ENCODE measurements around the gene PRLH.
"Not testable (repeated sequence)": the region's sequence is repeated elsewhere in the genome, so short reads cannot be mapped to it uniquely, and the experiment has no call there.

The PRLH gene

DNA sequence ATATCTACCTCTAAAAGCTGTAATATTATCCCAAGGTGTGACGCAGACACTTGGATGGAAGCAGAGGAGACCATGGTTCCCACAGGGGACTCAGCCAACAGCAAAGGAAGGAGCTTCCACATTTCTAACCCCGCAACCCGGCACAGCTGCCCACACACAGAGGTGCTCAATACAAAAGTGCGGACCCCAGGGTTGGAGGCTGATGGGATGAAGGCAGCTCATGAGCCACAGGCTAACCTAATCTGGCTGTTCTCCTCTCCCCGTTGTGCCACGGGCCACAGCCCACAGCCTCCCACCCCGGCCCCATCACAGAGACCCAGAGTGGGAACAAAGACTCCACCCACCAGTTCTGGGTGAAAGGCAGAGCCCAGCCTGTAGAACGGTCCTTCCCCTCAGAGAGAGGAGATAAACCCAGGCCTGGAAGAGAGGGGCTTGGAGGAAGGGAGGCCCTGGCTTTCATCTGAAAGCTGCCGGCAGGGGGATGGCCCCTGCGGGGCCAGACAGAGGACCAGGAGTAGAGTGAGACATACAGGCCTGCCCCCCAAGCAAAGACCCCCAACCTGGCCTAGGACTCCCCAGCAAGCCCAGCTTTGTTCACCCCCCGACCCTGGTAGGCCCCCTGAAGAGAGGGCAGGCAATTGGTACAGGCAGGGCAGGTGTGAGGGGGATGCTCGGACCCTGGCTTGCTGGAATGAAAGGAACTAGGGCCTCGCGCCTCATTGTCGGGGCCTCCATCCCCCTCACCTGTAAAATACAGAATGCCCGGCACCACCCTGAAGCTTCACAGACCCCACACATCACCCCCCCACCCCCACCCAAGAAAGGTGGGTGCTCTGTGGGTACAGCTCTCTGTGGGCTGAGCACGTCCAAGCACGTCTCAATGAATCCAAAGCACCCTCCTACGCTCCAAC, 17.3 kb downstream of the PRLH start:
- no peak for DNase-seq

DNA sequence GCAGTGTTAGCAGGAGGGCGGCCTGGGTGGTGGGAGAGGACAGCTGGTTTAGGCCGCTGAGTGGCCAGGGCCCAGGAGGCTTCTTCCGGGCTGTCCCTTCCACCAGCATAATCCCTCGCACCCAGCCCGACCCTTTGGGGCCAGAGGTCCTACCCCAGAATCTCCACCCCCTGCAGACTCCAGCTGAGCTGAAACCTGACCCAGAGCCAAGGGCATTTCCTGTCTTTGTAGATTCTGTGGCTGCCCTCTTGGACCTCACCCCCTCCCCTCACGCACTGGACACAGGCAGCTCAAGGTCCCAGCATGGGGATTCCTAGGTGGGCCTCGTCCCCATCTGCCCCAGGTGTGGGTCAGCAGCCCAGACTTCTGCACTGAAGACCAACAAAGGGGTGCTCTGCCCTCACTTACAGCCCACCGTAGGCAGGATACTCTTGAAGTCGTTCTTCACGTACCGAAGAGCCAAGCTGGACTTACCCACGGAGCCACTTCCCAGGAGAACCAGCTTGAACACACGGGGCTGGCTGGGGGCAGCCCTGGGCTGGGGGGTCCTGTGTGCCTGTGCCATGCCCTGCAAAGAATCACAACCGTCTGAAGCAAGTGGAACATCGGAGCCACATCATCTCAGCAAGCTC, 19.3 kb downstream of the PRLH start:
- no peak for DNase-seq

DNA sequence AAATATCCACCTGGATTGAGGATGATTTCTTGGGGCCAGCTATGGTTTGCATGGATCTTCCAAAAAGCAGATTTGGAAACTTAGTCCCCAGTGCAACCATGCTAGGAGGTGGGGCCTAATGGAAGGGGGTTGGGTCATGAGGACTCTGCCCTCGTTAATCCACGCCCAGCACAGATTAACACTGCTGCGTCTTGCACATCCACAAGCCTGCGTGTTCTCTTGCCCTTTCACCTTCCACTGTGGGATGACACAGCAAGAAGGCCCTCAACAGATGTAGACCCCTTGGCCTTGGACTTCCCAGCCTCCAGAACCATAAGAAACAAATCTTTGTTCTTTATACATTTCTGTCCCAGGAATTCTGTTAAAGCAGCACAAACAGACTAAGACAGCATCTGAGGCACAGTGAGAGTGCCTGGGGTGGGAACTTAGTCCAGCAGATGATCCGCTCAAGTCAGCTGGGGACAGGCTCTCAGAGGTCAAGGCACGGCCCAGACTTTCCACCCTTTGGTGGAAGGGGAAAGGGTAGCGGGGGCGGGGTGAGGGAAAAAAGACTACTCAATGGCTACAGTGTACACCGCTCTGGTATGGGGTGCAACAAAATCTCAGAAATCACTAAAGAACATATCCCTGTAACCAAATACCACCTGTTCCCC, 21.8 kb downstream of the PRLH start:
- no peak for DNase-seq

DNA sequence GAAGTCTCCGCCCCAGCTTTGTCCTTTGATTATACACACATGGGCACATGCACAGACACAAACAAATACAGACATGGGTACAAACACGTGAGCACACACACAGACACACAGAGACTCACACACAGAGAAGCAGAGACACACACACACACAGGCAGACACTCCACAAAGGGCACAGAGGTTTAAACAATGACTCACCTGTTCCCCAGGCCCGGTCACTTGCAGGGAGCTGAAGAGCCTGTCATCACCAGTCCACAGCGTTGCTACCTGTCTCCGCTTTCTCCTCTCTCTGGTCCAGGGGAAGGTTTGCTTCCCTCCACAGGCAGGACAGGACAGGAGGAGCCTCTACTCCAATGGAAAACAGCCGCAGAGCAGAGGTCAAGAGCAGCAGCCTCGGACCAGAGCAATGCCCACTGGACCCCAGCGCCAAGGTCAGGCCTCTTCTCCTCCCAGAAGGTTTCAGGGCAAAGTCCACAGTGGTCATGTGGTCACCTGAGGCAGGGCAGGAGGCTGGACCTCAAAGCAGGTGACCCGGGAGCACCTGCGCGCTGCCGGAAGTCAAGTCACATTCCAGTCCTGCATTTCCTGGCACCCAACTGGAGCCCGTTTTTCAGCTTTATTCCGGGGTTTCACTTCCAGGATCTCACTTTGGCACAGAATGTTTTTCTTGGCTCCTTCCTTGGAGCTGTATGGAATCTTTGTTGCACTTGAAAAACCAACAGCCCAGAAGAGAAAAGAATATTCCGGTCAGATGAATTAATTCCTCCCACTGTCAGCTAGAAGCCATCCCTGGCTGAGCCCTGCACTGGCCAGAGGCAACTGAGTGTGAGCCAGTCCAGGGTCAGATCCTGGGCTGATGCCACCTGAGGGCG, 24.1 kb downstream of the PRLH start, which contains the start of gene RAB17:
RAB17 (minus strand) TSS at position 463 of the 869 bp plus-strand sequence. CDS start 4,580 bp downstream, outside the sequence.
- DNase-seq, result no peak

DNA sequence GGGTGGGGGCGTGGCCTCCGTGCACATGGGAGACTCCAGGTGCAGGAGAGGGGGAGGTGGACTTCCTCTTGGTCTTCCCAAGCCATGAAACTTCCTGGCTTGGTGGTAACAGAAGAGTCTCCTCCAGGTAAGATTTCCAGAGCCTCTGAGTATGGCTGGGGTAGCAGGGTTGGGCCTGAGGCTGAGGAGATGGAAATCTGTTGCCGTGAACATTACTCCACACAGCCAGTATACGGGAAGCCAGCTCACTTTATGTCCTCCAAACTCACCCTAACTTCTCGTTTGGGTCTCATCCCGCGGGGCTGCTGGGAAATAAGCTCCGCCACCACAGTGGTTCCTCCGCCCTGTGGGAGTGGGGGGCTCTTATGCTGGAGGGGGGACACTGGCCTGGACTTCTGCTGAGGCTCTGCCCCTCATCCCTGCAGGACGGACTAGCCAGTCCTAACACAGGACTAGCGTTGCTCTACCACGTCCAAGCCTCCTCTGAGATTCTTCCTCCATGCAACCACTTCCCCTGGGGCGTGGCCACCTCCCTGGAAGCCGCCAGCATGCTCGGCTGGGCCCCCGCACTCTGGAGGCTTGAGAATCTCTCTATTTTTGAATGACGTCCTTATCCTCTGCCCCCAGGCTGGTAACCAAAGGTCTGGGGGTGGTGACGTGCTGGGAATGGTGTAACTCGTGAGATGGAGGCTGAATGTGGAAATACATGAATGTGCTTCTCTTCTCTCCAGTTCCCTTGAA, 24.9 kb downstream of the PRLH start:
- no peak for DNase-seq

DNA sequence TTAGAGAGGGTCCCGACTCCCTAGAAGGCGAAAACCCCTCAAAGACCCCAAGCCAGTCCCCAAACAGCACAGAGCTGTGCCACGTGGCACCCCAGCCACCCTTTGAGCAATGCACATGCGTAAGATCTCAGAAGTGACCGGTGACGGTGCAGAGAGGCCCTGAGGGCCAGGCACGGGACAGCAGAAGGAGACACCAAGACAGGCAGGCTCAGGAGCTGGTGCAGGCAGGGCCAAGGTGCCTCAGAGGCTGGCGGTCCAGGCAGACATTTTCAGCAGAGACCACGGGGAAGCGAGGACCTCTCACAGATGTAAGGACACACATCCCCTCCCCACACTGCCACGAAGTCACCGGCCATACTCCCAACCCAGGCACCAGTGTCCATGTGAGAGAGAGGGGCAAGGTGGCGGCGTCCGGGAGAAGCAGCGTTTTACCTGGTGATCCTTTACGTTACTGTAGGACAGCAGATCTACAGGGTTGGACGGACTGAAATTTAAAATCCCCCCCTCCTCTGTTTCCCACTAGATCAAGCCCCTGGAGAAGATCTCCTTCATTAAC, 26.1 kb downstream of the PRLH start:
- DNase-seq, result no peak

DNA sequence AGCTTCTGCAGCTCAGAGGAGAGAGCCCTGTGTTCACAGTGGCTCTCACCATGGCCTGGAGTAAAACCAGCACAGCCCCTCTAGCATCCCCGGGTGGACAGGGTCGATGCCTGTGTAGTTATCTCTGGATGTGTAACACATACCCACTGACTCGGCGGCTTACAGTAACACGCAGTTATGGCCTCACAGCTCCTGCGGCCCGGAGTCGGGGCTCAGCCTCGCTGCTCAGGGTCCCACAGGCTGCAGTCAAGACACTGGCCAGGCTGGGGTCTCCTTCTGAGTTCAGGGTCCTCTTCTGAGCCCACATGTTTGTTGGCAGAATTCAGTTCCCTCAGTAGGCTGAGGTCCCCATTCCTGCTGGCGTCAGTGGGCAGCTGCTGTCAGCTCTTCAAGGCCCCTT, 26.7 kb downstream of the PRLH start:
- no peak for DNase-seq

DNA sequence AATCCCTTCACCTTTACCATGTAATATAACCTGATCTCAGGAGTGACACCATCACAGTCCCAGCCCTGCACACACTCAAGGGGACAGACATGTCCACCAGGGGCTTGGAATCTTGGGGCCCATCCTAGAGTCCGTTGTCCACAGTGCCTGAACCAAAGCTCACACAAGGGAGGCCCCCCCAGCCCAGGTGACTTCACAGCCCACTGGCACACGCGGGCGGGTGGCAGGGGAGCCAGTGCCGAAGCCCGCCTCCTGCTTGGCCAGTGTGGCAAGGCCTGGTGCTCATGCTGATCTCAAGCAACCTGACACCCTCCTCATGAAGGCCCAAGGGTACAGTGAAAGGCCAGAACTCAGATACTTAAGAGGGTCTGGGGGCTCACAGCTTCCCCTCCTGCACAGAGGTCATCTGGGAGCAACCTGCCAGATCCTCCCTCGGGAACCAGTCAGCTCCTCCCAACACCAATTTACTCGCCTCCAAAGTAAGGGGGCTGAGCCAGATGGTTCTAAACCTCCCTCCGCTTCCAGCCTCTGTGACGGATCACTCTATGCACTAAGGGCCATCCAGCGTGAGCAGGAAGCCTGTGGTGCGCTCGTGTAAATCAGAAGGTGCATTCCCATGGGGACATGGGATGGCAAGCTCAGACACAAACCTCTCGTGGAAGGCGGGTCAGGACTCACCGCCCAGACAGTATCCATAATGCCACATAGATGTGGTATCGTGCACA, 27.4 kb downstream of the PRLH start:
- DNase-seq, result no peak

DNA sequence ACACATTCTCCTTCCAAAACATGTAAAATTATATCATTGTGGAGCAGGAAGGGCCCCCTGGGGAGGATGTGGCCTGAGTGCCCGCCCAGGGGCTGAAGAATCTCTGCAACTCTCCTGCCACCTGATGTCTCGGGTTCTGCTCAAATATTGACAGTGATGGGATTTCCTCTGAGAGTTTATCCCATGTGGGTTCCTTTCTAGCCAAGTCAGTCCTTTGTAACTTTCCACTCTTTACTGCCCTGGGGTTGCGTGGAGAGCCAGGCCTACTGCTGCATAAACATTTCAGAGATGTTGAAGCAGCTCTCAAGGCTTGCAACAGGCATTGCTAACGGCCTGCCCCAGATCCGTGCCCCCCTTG, 28.1 kb downstream of the PRLH start:
- no peak for DNase-seq

DNA sequence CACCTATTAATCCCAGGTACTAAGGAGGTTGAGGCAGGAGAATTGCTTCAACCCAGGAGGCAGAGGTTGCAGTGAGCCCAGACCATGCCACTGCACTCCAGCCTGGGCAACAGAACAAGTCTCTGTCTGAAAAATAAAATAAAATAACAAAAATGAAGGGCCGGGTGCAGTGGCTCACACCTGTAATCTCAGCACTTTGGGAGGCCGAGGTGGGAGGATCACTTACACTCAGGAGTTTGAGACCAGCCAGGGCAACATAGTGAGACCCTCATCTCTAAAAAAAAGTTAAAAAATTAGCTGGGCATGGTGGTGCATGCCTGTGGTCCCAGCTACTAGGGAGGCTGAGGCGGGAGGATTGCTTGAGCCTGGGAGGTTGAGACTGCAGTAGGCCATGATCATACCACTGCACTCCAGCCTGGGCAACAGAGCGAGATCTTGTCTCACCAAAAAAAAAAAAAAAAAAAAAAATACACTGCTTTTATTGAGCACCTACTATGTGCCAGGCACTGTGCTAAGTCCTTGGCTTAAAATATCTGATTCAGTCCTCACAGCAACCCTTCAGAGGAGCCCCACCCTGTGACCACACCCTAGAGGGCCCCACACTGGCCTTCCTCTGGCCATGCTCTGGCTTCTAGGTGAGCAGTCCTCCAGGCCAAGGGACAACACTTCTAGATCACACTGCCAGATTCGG, 29.6 kb downstream of the PRLH start:
- DNase-seq, result not testable (repeated sequence)

DNA sequence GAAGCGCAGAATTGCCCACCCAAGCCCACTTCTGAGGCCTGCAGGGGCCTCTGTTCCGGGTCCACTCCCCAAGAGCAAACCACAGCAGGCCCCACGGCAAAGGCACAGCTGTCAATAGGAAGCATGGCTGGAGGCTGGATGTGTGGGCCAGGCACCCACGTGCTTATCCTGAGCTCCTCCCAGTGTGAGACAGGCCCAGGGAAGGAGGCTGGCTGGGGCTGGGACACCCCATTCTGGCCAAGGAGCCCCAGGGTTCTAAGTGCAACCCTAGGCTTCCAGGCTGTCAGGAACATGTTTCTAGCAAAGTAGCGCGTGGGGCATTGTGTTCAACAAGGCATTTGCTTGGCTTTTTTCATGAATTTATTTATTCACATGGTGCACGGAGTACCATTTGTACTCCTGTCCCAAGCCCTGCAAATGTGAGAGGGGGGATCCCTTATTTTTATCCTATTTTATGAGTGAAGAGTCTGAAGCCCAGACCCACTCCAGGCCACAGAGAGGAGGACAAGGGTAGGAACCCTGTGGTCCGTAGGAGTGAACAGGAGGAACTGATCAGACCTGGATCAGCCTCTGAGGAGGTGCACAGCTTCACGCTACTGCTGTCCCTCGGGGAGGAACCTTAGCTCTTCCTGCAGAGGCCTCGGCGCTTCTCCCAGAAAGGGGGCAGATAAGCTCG, 30.3 kb downstream of the PRLH start:
- no peak for DNase-seq

DNA sequence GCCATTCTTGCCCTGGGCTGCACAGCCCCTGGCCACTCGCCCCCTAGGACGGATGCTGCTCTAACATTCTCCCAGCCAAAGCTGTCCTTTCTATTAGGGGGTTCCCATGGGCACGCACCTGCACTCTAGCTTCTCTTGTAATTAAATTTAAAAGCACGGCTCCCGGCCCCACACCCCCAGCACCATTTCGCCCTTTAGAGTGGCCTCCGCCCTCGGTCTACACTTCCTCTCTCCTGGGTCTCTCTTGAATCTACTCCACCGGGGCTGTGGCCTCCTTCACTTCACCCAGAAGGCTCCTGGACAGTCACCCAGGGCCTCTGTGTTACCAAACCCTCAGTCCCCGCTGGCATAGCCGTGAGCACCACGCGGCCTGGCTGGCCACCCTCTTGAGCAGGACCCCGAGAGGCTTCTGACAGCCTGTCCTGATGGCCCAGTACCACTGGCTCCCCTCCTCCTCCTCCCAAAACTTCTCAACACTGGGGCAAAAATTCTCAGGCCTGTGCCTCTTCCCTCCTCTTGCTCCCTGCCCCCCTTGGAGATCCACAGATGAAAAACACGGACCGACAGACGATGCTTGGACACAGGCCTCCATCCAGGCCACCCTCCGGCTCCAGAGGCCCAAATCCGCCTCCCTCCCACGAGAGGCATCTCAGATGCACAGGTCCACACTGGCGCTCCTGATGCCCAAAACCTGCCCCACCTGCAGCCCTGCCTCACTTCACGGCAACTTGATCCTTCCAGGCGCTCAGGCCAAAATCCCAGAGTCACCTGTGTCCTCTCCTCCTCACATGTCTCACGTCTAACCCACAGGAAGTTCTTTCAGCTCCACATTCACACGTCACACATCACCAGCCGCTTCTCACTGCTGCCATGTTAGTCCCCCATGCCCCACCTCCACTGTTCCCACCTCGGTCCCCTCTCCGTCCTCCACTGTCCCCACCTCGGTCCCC, 31.1 kb downstream of the PRLH start:
- DNase-seq, result no peak

DNA sequence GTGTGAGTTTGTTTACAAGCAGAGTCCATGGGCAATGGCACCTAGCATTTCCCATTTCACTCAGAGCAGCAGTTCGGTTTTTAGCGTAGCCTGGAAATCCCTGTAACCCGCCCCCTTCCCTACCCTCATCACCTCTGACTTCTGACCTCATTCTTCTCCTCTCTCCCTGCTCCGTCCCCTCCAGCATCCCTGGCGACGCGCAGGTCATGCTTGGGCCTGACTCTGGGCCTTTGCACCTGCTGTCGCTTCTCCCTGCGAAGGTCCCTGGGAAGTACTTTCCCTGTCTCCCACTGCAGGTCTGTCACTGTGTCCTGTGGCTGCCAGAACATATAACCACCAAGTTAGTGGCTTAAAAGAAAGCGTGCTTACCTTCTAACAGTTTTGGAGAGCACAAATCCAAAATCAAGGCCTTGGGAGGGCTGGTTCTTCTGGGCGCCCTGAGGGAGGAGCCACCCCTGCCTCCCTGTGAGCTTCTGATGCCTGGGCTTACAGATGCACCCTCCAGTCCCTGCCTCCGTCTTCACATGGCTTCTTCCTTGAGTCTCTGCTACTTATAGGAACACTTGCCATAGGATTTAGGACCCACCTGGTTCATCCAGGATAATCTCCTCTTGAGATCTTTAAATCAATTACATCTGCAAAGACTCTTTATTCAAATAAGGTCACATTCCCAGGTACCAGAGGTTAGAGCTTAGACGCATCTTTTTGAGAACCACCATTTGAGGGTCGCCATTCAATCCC, 32.3 kb downstream of the PRLH start:
- no peak for DNase-seq

DNA sequence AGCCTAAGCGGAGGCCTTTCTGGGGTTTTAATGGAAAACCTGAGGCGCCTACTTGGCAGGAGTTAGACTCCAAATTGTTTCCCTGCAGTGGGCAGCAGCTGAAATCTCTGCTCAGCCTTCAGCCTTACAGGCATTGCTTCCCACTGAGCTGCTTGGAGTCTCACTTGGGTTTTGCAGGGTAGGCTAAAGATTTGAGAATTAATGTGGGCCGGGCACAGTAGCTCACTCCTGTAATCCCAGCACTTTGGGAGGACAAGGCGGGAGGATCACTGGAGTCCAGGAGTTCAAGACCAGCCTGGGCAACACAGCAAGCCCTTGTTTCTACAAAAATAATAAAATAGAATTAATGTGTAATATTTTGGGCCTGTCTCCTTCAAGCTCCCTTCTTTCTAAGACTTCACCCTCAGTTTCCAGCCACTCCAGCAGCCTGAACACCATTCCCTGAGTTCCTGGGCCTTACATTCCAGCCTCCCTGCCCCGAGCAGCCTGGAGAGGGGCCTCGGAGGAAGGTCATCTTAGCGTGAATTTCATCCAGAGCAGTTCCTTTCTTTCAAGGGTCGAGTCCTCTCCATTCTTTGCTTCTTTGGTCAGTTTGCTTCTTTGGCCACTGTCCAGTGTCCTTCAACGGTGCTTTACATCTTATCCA, 33.2 kb downstream of the PRLH start:
- DNase-seq, result no peak

DNA sequence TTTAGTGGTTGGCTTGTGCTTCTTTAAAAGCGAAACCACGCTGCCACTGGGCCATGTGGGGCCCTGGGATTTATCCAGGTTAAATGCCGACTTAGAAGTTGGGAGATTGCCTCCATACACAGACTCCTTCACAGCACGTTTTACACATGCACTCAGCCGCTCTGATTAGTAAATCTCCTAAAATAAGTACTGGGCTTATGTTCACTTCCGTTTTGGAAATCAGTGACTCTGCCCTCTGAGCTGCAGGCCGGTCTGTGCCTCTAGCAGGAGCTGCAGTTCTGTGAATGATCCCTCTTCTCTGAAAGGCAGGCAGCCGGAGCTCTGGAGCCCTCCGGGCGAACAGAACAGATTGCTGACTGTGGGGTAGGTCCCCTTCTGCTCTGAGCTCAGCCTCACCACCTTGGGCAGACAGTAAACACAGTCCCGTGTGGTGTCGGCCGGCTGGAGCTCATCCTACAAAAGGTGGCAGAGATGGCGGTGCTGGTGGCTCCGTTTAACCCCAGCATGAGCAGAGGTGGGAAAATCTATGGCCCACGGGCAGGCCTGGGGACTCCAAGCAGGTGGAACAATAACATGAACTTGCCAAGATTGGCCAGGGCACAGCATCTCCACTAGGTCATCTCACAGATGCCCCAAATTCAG, 34.0 kb downstream of the PRLH start:
- no peak for DNase-seq

DNA sequence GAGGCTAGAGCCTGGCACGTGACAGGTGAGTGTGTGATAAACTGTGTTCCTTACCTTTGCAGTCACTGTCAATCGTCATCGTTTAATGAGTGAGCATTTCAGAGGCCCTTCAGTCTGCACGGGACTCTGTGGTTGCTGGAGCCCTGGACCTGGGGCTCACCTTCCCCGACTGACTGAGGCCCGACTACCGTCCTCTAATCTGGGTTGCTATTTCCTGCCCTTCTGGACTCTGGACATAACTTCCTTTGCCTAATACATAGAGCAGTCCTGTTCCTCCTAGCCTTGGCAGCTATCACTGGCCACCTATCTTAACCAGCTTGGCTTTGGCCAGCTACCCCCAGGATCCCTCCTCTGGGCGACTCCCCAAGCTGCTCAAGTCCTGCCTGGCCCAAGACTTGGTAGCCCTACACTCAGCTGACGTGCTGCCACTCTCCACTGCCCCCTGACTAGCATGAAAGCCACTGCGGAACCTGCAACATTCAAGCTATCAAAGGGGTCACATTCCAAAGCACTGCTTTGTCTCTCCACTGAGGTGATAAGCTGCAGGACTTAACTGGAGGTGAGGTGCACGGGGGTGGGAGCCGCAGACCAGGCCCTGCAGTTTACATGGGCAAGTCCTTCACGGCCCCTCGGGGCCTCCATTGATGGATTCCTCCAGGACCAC, 35.2 kb downstream of the PRLH start:
- DNase-seq, result no peak

Data from T-helper 9 cell (primary cell).